OCI-LY1 (cell line): Measurements from ENCODE around the gene ITSN2.
A peak's percentile ranks its signal among the peaks of the same experiment; 100 is the strongest.

Experiments used
- H2AFZ ChIP-seq: fragments of 200-600 bp; sonication (generic), shearing (Covaris generic); 2 replicates; pipeline ENCODE4 v1.6.0; 2014; ENCODE audit warnings: antibody characterized with exemption, mild to moderate bottlenecking, low read length
- H3F3A ChIP-seq: fragments of 200-600 bp; sonication (generic), shearing (Covaris generic); 2 replicates; pipeline ENCODE4 v1.6.0; 2014; ENCODE audit warnings: mild to moderate bottlenecking, antibody characterized with exemption, low read length, moderate library complexity; ENCODE audit not compliant: insufficient read depth
- H3K27ac ChIP-seq: fragments of 200-600 bp; sonication (generic); 2 replicates; pipeline ENCODE4 v1.5.1; 2014; ENCODE audit warnings: low read length, mixed run types, mild to moderate bottlenecking, low read depth; ENCODE audit not compliant: poor library complexity, severe bottlenecking
- H3K27me3 ChIP-seq: fragments of 200-600 bp; sonication (generic); 2 replicates; pipeline ENCODE4 v1.6.0; 2014; ENCODE audit warnings: antibody characterized with exemption, mild to moderate bottlenecking, low read length, moderate library complexity; ENCODE audit not compliant: insufficient read depth
- H3K36me3 ChIP-seq: fragments of 200-600 bp; sonication (generic); 2 replicates; pipeline ENCODE4 v1.6.1; 2014; ENCODE audit warnings: mild to moderate bottlenecking, antibody characterized with exemption, low read length, moderate library complexity, mixed read lengths; ENCODE audit not compliant: insufficient read depth
- H3K4me1 ChIP-seq: fragments of 200-600 bp; sonication (generic); 2 replicates; pipeline ENCODE4 v1.5.1; 2014; ENCODE audit warnings: mild to moderate bottlenecking, low read length, moderate library complexity; ENCODE audit not compliant: insufficient read depth, severe bottlenecking
- H3K4me2 ChIP-seq: fragments of 200-600 bp; sonication (generic), shearing (Covaris generic); 2 replicates; pipeline ENCODE4 v1.6.1; 2014; ENCODE audit warnings: low read length
- H3K4me3 ChIP-seq: fragments of 200-600 bp; sonication (generic); 2 replicates; pipeline ENCODE4 v1.5.1; 2014; ENCODE audit warnings: low read length, low read depth, mild to moderate bottlenecking, mixed read lengths; ENCODE audit not compliant: poor library complexity, severe bottlenecking
- H3K79me2 ChIP-seq: fragments of 200-600 bp; shearing (Covaris generic); 2 replicates; pipeline ENCODE4 v1.6.1; 2016; ENCODE audit warnings: mixed run types, low read length, mixed read lengths; ENCODE audit not compliant: insufficient read depth
- H3K9ac ChIP-seq: fragments of 200-600 bp; sonication (generic), shearing (Covaris generic); 2 replicates; pipeline ENCODE4 v1.6.1; 2014; ENCODE audit warnings: mild to moderate bottlenecking, low read length, mixed read lengths
- H3K9me2 ChIP-seq: fragments of 200-600 bp; sonication (generic), shearing (Covaris generic); 2 replicates; pipeline ENCODE4 v1.6.1; 2014; ENCODE audit warnings: low read depth, mild to moderate bottlenecking, low read length, mixed read lengths
- H3K9me3 ChIP-seq: fragments of 200-600 bp; shearing (Covaris generic); 2 replicates; pipeline ENCODE4 v1.6.1; 2014; ENCODE audit warnings: low read length, mixed read lengths
- H4K20me1 ChIP-seq: fragments of 200-600 bp; sonication (generic), shearing (Covaris generic); 2 replicates; pipeline ENCODE4 v1.6.0; 2016; ENCODE audit warnings: mild to moderate bottlenecking, low read length; ENCODE audit not compliant: insufficient read depth
- CTCF ChIP-seq: fragments of 200-600 bp; sonication (generic), shearing (Covaris generic); IDR thresholded peaks from 2 replicates; pipeline ENCODE4 v1.5.1; 2017; ENCODE audit warnings: mild to moderate bottlenecking, antibody characterized with exemption, low read length, moderate library complexity, mixed read lengths
- EZH2 ChIP-seq: fragments of 200-600 bp; sonication (generic), shearing (Covaris generic); IDR thresholded peaks from 2 replicates; pipeline ENCODE4 v1.8.0; 2017; ENCODE audit warnings: borderline replicate concordance, mixed run types, mild to moderate bottlenecking, antibody characterized with exemption, low read length, moderate library complexity, mixed read lengths

Gene ITSN2

GRCh38 chr2:24315669-24316068 is 44.7 kb downstream of the ITSN2 start:
- peaks cover 35% of the 10 kb centered on the region for H3K4me1 ChIP-seq
- H3K27ac ChIP-seq = peak overlapping the region; percentile 85
- peak overlapping the region; percentile 49; the same call in 1 of the 2 replicates for H3K4me2 ChIP-seq

DNA sequence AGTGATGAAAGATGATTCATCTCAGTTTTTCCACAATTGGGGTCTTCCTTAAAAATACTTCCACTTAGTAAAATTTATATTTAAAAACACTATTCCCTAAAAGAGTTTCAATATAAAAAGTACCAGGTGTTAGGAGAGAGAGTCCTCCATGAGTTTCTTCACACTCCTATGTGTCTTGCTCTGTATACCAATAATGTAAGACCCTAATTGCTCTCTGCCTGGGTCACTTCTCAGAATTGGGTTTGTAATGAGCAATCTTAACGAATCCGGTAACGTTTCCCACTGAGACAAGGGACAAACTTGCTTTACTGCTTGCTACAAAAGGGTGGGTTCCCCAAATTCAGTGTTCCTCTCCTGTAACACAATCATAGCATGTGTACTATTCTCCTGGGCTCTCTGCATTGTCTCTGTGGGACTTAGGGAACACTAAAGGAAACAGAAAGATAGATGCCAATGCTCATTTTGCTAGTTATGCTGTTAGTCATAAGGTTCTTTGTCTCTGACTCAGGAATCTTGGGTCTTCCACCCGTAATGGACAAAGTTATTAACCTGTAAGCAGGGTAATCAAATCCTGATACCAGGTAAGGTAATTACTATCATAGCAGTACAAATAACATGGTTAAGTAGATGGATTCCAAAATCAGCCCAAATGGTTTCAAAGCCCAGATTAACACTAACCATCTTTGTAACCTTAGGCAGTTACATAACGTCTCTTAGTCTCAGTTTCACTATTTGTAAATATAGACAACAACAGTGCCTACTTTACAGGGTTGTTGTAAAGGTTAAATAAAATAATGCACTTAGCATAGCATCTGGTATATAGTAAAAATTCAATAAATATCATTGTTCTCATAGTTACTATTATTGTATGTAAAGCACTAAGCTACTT is 46.3 kb downstream of the ITSN2 start:
- H3K79me2 ChIP-seq = peaks cover 7% of the 10 kb centered on the region; the same call in 1 of the 2 replicates
- H3K27me3 ChIP-seq = no peaks in the 10 kb centered on the region
- H3K4me3 ChIP-seq = no peak overlapping the region
- TF ChIP-seq CTCF (no peak), EZH2 (no peak)
- peaks cover 47% of the 10 kb centered on the region for H3K36me3 ChIP-seq
- H3K9me3 ChIP-seq = no peaks in the 10 kb centered on the region
- H2AFZ ChIP-seq = no peak overlapping the region
- no peak overlapping the region for H3K9ac ChIP-seq
- H4K20me1 ChIP-seq = no peaks in the 10 kb centered on the region
- H3K27ac ChIP-seq = no peak overlapping the region
- no peaks in the 10 kb centered on the region for H3F3A ChIP-seq
- H3K9me2 ChIP-seq = no peaks in the 10 kb centered on the region
- no peak overlapping the region for H3K4me2 ChIP-seq
- H3K4me1 ChIP-seq = peaks cover 35% of the 10 kb centered on the region

More at GRCh38 chr2:24315669-24316068, 44.7 kb downstream of the ITSN2 start:
- H3K9ac ChIP-seq = peak overlapping the region; percentile 41; the same call in 1 of the 2 replicates
- TF ChIP-seq CTCF = no peak
- TF ChIP-seq EZH2 = no peak
- no peaks in the 10 kb centered on the region for H4K20me1 ChIP-seq
- H3K9me2 ChIP-seq = no peaks in the 10 kb centered on the region
- peaks cover 12% of the 10 kb centered on the region; the same call in 1 of the 2 replicates for H3K79me2 ChIP-seq
- no peaks in the 10 kb centered on the region for H3K9me3 ChIP-seq
- no peak overlapping the region for H2AFZ ChIP-seq
- no peak overlapping the region for H3K4me3 ChIP-seq
- no peaks in the 10 kb centered on the region for H3F3A ChIP-seq
- no peaks in the 10 kb centered on the region for H3K27me3 ChIP-seq
- peaks cover 39% of the 10 kb centered on the region for H3K36me3 ChIP-seq

DNA sequence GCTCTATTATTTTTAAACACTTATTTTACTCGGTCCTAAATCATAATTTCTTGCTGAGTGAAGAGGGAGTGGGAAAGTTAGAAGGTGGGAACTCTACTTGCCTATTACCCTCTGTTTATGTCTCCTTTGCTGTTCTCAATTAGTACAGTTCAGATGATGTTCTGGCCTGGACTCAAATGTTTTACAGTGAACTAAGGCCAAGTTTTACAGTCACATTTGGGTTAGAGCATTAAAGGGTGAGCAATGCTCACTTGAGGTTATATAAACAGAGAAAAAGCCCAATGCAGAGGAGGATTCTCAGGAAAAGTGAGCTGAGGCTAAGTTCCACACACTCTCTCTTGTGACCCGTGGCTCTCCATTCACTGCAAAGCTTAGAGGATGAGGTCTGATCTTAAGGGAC is 52.4 kb downstream of the ITSN2 start:
- no peaks in the 10 kb centered on the region for H4K20me1 ChIP-seq
- no peaks in the 10 kb centered on the region for H3F3A ChIP-seq
- H3K4me1 ChIP-seq = no peaks in the 10 kb centered on the region
- no peaks in the 10 kb centered on the region for H3K9me3 ChIP-seq
- no peak overlapping the region for H3K4me2 ChIP-seq
- no peaks in the 10 kb centered on the region for H3K79me2 ChIP-seq
- no peak overlapping the region for H2AFZ ChIP-seq
- H3K36me3 ChIP-seq = peaks cover 82% of the 10 kb centered on the region
- no peak overlapping the region for H3K4me3 ChIP-seq
- H3K27ac ChIP-seq = no peak overlapping the region
- H3K9me2 ChIP-seq = no peaks in the 10 kb centered on the region
- H3K27me3 ChIP-seq = no peaks in the 10 kb centered on the region
- no peak for TF ChIP-seq CTCF
- TF ChIP-seq EZH2 = no peak
- no peak overlapping the region for H3K9ac ChIP-seq
